Ovary (tissue), 3 donors: Measurements from ENCODE around the gene URM1.

Experiments
- CTCF ChIP-seq, 3 donors: fragments of 450-650 bp in 2 of 3; fragments of 200-600 bp in 1 of 3; IDR thresholded peaks; one replicate each; pipeline versions ENCODE4 v1.5.1 to v1.8.0; 2016 to 2022; ENCODE audit warnings: antibody characterized with exemption in 3 of 3, mild to moderate bottlenecking in 1 of 3
- POLR2A ChIP-seq: fragments of 450-650 bp; IDR thresholded peaks from one replicate; pipeline ENCODE4 v1.6.1; 2017; ENCODE audit warnings: antibody characterized with exemption, mild to moderate bottlenecking, moderate library complexity
- donor health status: DM: no; HTN: no; CAD: no.

- no peak for TF ChIP-seq CTCF (IDR thresholded peaks at IDR 0.05)
- no peak for TF ChIP-seq POLR2A
Observed at GRCh38 chr9:128405780-128406171, 34.6 kb downstream of the URM1 start.
